ENCODE results near the gene FGFR3.

DNA sequence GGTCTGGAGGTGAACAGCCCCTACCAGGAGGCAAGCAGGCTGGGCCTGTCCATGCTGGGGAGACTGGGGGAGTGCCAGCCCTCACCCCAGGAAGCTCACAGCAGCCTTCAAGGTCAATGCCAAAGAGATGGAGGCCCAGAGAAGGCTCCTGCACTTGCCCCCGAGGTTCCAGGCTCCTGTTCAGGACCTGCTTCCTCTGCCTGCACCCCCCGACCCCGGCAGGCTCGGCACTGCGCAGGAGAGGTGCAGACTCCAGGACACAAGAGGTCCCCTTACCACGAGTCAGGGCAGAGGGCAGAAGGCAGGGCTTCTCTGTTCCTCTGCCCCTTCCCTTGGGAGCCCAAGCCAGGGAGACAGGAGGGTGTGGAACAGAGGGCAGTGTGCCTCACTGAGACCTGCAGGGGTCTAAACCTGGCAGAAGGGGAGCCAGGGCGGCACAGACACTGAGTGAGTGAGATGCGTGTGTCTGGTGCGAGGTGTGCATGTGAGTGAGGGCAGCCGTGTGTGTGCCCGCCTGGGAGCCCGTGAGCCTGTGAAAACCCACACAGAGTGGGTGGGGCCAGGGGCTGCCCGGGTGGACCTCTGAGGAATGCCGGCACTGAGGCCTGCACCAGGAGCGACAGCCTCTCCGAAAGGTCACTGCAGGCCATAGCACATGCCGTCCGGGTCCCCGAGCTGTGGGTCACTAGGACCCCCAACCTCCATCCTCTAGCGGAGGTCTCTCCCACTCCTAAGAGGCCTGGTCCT lies 30.7 kb upstream of the FGFR3 start:
- TF ChIP-seq, protein P1, sequence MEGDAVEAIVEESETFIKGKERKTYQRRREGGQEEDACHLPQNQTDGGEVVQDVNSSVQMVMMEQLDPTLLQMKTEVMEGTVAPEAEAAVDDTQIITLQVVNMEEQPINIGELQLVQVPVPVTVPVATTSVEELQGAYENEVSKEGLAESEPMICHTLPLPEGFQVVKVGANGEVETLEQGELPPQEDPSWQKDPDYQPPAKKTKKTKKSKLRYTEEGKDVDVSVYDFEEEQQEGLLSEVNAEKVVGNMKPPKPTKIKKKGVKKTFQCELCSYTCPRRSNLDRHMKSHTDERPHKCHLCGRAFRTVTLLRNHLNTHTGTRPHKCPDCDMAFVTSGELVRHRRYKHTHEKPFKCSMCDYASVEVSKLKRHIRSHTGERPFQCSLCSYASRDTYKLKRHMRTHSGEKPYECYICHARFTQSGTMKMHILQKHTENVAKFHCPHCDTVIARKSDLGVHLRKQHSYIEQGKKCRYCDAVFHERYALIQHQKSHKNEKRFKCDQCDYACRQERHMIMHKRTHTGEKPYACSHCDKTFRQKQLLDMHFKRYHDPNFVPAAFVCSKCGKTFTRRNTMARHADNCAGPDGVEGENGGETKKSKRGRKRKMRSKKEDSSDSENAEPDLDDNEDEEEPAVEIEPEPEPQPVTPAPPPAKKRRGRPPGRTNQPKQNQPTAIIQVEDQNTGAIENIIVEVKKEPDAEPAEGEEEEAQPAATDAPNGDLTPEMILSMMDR (IDR thresholded peaks at IDR 0.05; ENCODE audit: low read length) = no peak
- no peak for TF ChIP-seq EZH2 (IDR thresholded peaks at IDR 0.05; ENCODE audit: borderline replicate concordance, low read length)
